ENCODE data around the gene FMO2.

DNA sequence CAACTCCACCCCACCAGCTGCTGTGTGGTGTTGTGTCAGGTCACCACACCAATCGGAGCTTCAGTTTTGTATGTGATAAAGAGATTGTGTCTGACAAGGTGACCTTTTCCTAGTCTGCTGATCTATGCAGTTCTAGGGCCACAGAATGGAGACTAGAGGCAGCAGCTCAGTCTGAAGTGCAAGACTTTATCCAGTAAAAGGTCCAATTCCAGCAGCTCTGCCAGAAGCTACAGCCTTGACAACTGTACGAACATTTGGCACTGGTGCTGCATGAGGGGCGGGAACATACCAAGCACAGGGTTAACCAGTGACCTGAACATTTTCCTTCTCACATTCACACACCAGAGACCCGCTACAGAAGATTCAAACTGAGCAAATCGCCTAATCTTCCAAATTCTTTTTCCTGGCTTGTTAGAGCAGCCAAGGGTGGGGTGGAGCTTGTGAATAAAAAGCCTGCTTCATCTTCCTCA, 72.5 kb downstream of the FMO2 start:
- TF ChIP-seq, protein P1, sequence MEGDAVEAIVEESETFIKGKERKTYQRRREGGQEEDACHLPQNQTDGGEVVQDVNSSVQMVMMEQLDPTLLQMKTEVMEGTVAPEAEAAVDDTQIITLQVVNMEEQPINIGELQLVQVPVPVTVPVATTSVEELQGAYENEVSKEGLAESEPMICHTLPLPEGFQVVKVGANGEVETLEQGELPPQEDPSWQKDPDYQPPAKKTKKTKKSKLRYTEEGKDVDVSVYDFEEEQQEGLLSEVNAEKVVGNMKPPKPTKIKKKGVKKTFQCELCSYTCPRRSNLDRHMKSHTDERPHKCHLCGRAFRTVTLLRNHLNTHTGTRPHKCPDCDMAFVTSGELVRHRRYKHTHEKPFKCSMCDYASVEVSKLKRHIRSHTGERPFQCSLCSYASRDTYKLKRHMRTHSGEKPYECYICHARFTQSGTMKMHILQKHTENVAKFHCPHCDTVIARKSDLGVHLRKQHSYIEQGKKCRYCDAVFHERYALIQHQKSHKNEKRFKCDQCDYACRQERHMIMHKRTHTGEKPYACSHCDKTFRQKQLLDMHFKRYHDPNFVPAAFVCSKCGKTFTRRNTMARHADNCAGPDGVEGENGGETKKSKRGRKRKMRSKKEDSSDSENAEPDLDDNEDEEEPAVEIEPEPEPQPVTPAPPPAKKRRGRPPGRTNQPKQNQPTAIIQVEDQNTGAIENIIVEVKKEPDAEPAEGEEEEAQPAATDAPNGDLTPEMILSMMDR (IDR thresholded peaks at IDR 0.05; ENCODE audit: insufficient read depth, low read length), result no peak
- no peak for TF ChIP-seq POLR2AphosphoS5 (IDR thresholded peaks at IDR 0.05; ENCODE audit: low read depth)
- TF ChIP-seq, protein P2, sequence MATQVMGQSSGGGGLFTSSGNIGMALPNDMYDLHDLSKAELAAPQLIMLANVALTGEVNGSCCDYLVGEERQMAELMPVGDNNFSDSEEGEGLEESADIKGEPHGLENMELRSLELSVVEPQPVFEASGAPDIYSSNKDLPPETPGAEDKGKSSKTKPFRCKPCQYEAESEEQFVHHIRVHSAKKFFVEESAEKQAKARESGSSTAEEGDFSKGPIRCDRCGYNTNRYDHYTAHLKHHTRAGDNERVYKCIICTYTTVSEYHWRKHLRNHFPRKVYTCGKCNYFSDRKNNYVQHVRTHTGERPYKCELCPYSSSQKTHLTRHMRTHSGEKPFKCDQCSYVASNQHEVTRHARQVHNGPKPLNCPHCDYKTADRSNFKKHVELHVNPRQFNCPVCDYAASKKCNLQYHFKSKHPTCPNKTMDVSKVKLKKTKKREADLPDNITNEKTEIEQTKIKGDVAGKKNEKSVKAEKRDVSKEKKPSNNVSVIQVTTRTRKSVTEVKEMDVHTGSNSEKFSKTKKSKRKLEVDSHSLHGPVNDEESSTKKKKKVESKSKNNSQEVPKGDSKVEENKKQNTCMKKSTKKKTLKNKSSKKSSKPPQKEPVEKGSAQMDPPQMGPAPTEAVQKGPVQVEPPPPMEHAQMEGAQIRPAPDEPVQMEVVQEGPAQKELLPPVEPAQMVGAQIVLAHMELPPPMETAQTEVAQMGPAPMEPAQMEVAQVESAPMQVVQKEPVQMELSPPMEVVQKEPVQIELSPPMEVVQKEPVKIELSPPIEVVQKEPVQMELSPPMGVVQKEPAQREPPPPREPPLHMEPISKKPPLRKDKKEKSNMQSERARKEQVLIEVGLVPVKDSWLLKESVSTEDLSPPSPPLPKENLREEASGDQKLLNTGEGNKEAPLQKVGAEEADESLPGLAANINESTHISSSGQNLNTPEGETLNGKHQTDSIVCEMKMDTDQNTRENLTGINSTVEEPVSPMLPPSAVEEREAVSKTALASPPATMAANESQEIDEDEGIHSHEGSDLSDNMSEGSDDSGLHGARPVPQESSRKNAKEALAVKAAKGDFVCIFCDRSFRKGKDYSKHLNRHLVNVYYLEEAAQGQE (IDR thresholded peaks at IDR 0.05; ENCODE audit: insufficient replicate concordance, low read depth), result no peak

All from HL-60 (cell line).